MM.1S (cell line): ENCODE measurements around the gene ZNF738.
"Not testable (repeated sequence)": the region's sequence is repeated elsewhere in the genome, so short reads cannot be mapped to it uniquely, and the experiment has no call there.

Experiments used
- DNase-seq: peaks from one replicate; pipeline ENCODE4 v3.0.0-alpha.2; 2015
- H2AFZ ChIP-seq: fragments of 300-600 bp; sonication (generic); 2 replicates; pipeline ENCODE4 v1.6.0; 2016; ENCODE audit warnings: antibody characterized with exemption, low read length
- H3F3A ChIP-seq: fragments of 300-600 bp; sonication (generic); 2 replicates; pipeline ENCODE4 v1.6.1; 2016; ENCODE audit warnings: mild to moderate bottlenecking, antibody characterized with exemption, low read length, moderate library complexity, mixed read lengths; ENCODE audit not compliant: insufficient read depth
- H3K27ac ChIP-seq: fragments of 300-600 bp; sonication (generic); 2 replicates; pipeline ENCODE4 v1.5.1; 2016; ENCODE audit warnings: mild to moderate bottlenecking, low read length
- H3K27me3 ChIP-seq: fragments of 300-600 bp; sonication (generic); replicated peaks from 2 replicates; pipeline ENCODE4 v1.6.0; 2016; ENCODE audit warnings: low read length; ENCODE audit not compliant: insufficient read depth
- H3K36me3 ChIP-seq: fragments of 300-600 bp; sonication (generic); replicated peaks from 2 replicates; pipeline ENCODE4 v1.6.1; 2016; ENCODE audit warnings: mild to moderate bottlenecking, low read length, mixed read lengths; ENCODE audit not compliant: insufficient read depth
- H3K4me1 ChIP-seq: fragments of 300-600 bp; sonication (generic); 2 replicates; pipeline ENCODE4 v1.6.1; 2016; ENCODE audit warnings: low read length, mixed read lengths
- H3K4me2 ChIP-seq: fragments of 300-600 bp; sonication (generic); 2 replicates; pipeline ENCODE4 v1.6.0; 2016; ENCODE audit warnings: low read depth, low read length
- H3K4me3 ChIP-seq: fragments of 300-600 bp; sonication (generic); 2 replicates; pipeline ENCODE4 v1.5.1; 2016; ENCODE audit warnings: low read length, mixed read lengths
- H3K79me2 ChIP-seq: fragments of 300-600 bp; sonication (generic); 2 replicates; pipeline ENCODE4 v1.6.1; 2016; ENCODE audit warnings: mixed run types, low read length, mixed read lengths
- H3K9ac ChIP-seq: fragments of 300-600 bp; sonication (generic); 2 replicates; pipeline ENCODE4 v1.6.1; 2016; ENCODE audit warnings: low read length, mixed read lengths
- H3K9me2 ChIP-seq: fragments of 300-600 bp; sonication (generic); replicated peaks from 2 replicates; pipeline ENCODE4 v1.6.1; 2016; ENCODE audit warnings: mild to moderate bottlenecking, low read length, mixed read lengths; ENCODE audit not compliant: insufficient read depth
- H3K9me3 ChIP-seq: fragments of 300-600 bp; sonication (generic); replicated peaks from 2 replicates; pipeline ENCODE4 v1.6.1; 2016; ENCODE audit warnings: mild to moderate bottlenecking, low read length, mixed read lengths; ENCODE audit not compliant: insufficient read depth
- H4K20me1 ChIP-seq: fragments of 300-600 bp; sonication (generic); 2 replicates; pipeline ENCODE4 v1.6.1; 2016; ENCODE audit warnings: mild to moderate bottlenecking, low read length, moderate library complexity, mixed read lengths; ENCODE audit not compliant: insufficient read depth
- CTCF ChIP-seq: fragments of 300-600 bp; sonication (generic); IDR thresholded peaks from 2 replicates; pipeline ENCODE4 v1.5.1; 2016; ENCODE audit warnings: antibody characterized with exemption, low read length, mixed read lengths
- EZH2 ChIP-seq: fragments of 300-600 bp; sonication (generic); optimal IDR thresholded peaks from 2 replicates; pipeline ENCODE3; 2017; ENCODE audit warnings: low read depth, mild to moderate bottlenecking, antibody characterized with exemption, low read length, mixed read lengths
- EZH2phosphoT487 ChIP-seq: fragments of 300-600 bp; sonication (generic); IDR thresholded peaks from 2 replicates; pipeline ENCODE4 v1.6.1; 2018; ENCODE audit warnings: antibody characterized with exemption, low read length

ZNF738 gene

GRCh38 chr19:21335721-21336120, 23.1 kb upstream of the ZNF738 start:
- H3K27me3 ChIP-seq, result no peaks in the 10 kb centered on the region
- H3K9me2 ChIP-seq, result no peaks in the 10 kb centered on the region
- H3K27ac ChIP-seq, result no peak overlapping the region
- H3K4me1 ChIP-seq, result no peaks in the 10 kb centered on the region
- H3K36me3 ChIP-seq, result no peaks in the 10 kb centered on the region
- H3K79me2 ChIP-seq, result no peaks in the 10 kb centered on the region
- no peaks in the 10 kb centered on the region for H4K20me1 ChIP-seq
- TF ChIP-seq EZH2 (no peak), CTCF (no peak), EZH2phosphoT487 (no peak)
- no peaks in the 10 kb centered on the region for H3F3A ChIP-seq
- H3K4me2 ChIP-seq, result no peak overlapping the region
- no peak for DNase-seq
- H2AFZ ChIP-seq, result no peak overlapping the region
- H3K9ac ChIP-seq, result no peak overlapping the region
- H3K9me3 ChIP-seq, result no peaks in the 10 kb centered on the region
- no peak overlapping the region for H3K4me3 ChIP-seq

DNA sequence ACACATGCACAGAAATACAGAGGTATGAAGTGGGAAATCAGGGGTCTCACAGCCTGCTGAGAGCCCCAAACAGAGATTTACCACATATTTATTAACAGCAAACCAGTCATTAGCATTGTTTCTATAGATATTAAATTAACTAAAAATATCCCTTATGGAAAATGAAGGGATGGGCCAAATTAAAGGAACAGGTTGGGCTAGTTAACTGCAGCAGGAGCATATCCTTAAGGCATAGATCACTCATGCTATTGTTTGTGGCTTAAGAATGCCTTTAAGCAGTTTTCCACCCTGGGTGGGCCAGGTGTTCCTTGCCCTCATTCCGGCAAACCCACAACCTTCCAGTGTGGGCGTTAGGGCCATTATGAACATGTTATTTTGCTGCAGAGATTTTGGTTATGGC, 14.0 kb upstream of the ZNF738 start:
- H2AFZ ChIP-seq, H4K20me1 ChIP-seq, H3K9ac ChIP-seq, H3K4me2 ChIP-seq, H3K79me2 ChIP-seq, H3K9me2 ChIP-seq, H3K27me3 ChIP-seq, H3K27ac ChIP-seq, H3K4me1 ChIP-seq, H3K9me3 ChIP-seq, DNase-seq, H3F3A ChIP-seq, H3K36me3 ChIP-seq, H3K4me3 ChIP-seq: not testable (repeated sequence)

DNA sequence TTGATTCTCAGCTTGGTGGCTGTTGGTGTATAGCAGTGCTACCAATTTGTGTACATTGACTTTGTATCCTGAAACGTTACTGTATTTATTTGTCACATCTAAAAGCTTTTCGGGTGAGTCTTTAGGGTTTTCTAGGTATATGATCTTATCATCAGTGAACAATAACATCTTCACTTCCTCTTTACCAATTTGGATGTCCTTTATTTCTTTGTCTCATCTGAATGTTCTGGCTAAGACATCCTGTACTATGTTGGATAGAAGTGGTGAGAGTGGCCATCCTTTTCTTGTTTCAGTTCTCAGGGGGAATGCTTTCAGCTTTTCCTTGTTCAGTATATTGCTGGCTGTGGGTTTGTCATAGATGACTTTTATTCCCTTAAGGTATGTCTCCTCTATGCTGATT, 6.0 kb upstream of the ZNF738 start:
- no peaks in the 10 kb centered on the region for H3K36me3 ChIP-seq
- H3F3A ChIP-seq, result no peaks in the 10 kb centered on the region
- no peak for TF ChIP-seq EZH2
- no peak for TF ChIP-seq CTCF
- no peak for TF ChIP-seq EZH2phosphoT487
- H3K9me3 ChIP-seq, result no peaks in the 10 kb centered on the region
- H4K20me1 ChIP-seq, result no peaks in the 10 kb centered on the region
- no peaks in the 10 kb centered on the region for H3K9me2 ChIP-seq
- no peak overlapping the region for H3K9ac ChIP-seq
- no peaks in the 10 kb centered on the region for H3K79me2 ChIP-seq
- no peak overlapping the region for H2AFZ ChIP-seq
- H3K4me1 ChIP-seq, result no peaks in the 10 kb centered on the region
- H3K4me3 ChIP-seq, result no peak overlapping the region
- H3K4me2 ChIP-seq, result no peak overlapping the region
- no peak for DNase-seq
- H3K27me3 ChIP-seq, result no peaks in the 10 kb centered on the region
- H3K27ac ChIP-seq, result no peak overlapping the region

- Histone ChIP-seq H3K27ac (no peak overlapping the region), H3K9me3 (no peaks in the 10 kb centered on the region), H3K79me2 (no peaks in the 10 kb centered on the region)
Observed at GRCh38 chr19:21362291-21362690, 3.5 kb downstream of the ZNF738 start.

More at GRCh38 chr19:21362291-21362690, 3.5 kb downstream of the ZNF738 start:
- Histone ChIP-seq H3F3A (no peaks in the 10 kb centered on the region), H3K4me2 (no peak overlapping the region), H4K20me1 (no peaks in the 10 kb centered on the region), H3K4me1 (no peaks in the 10 kb centered on the region), H3K9me2 (no peaks in the 10 kb centered on the region), H3K4me3 (no peak overlapping the region), H3K9ac (no peak overlapping the region), H3K27me3 (no peaks in the 10 kb centered on the region), H2AFZ (no peak overlapping the region), H3K36me3 (no peaks in the 10 kb centered on the region)
- no peak for DNase-seq
- TF ChIP-seq CTCF (no peak), EZH2 (no peak), EZH2phosphoT487 (no peak)
